Kidney (tissue), 14 donors: Measurements from ENCODE around the gene MLLT10. TPM values are rescaled to one million over a fixed set of nuclear protein-coding genes. Genes with fewer than 3 reads are reported as not detected.

Experiments used
- DNase-seq, 5 donors: peaks; one replicate each; pipeline ENCODE4 v3.0.0-alpha.2; 2013 to 2020
- FAIRE-seq: peaks from 2 replicates; lab custom pipeline; 2012; peaks lifted over from hg19 to GRCh38; lab: Jason Lieb, UNC
- H3K27ac ChIP-seq, 2 donors: one replicate each; pipeline ENCODE4 v1.7.0; 2013; ENCODE audit warnings: low read depth in 2 of 2, low read length in 2 of 2, inconsistent platforms in 1 of 2
- H3K27me3 ChIP-seq: one replicate; pipeline ENCODE4 v1.7.1; 2013; ENCODE audit warnings: low read length, inconsistent platforms; ENCODE audit not compliant: control insufficient read depth, insufficient read depth
- H3K36me3 ChIP-seq, 3 donors: one replicate each; pipeline versions ENCODE4 v1.7.0 to v1.7.1; 2013; ENCODE audit warnings: low read length in 3 of 3, control low read depth in 1 of 3, inconsistent platforms in 1 of 3; ENCODE audit not compliant: insufficient read depth in 3 of 3, control insufficient read depth in 2 of 3
- H3K4me1 ChIP-seq, 3 donors: one replicate each; pipeline versions ENCODE4 v1.7.0 to v1.7.1; 2013; ENCODE audit warnings: low read length in 3 of 3, inconsistent platforms in 1 of 3, low read depth in 1 of 3; ENCODE audit not compliant: control insufficient read depth in 2 of 3, insufficient read depth in 2 of 3
- H3K4me3 ChIP-seq, 3 donors: one replicate each; pipeline versions ENCODE4 v1.7.0 to v1.8.1; 2013; ENCODE audit warnings: low read length in 3 of 3, control low read depth in 1 of 3, inconsistent platforms in 1 of 3
- H3K9ac ChIP-seq, 3 donors: one replicate each; pipeline versions ENCODE4 v1.7.0 to v1.7.1; 2013; ENCODE audit warnings: low read length in 3 of 3, control low read depth in 1 of 3, inconsistent platforms in 1 of 3
- H3K9me3 ChIP-seq, 3 donors: one replicate each; pipeline versions ENCODE4 v1.7.0 to v1.7.1; 2013; ENCODE audit warnings: low read length in 3 of 3, control low read depth in 1 of 3, inconsistent platforms in 1 of 3; ENCODE audit not compliant: control insufficient read depth in 2 of 3, insufficient read depth in 1 of 3
- CTCF ChIP-seq: IDR thresholded peaks from 3 replicates; pipeline ENCODE4 v1.5.1; 2012; ENCODE audit warnings: mild to moderate bottlenecking, moderate library complexity, borderline replicate concordance; ENCODE audit not compliant: insufficient read depth; ENCODE audit errors: extremely low read depth
- intact Hi-C: fragments of 100-400 bp; cut with DNase I; formaldehyde crosslinking; loops from one replicate; pipeline ENCODE4 v1.11.1; 2022
- polyA plus RNA-seq: library from polyadenylated mRNA; stranded (reverse); fragments of 350-450 nt; fragmentation: Illumina TruSeq; extraction: RNeasy Lipid Tissue Mini Kit (QIAGEN cat#74804); gene quantifications from one replicate; pipeline ENCODE4 v1.2.3, GENCODE V29; 2014; ENCODE audit warnings: low read depth, low replicate concordance; ENCODE audit not compliant: insufficient read depth
- total RNA-seq: library from RNA; stranded (reverse); fragmentation: NEBNext Ultra II Directional; extraction: Animal tissue kit (Norgen Biotek cat#: 25700); gene quantifications from one replicate; pipeline ENCODE4 v1.2.1, GENCODE V29; 2021
- donor health status: control.
- donor health status: control.
- donor health status: control.
- donor health status: control.
- donor health status: control.
- donor health status: DM: yes; HTN: yes; CAD: no.
- donor health status: Normal renal cell carcinoma (clear cell type).

The MLLT10 gene
- total and polyA plus RNA-seq, 2 donors from 2014 or later = 11.0 to 54.2 TPM

GRCh38 chr10:21497177-21497807 is 36.7 kb upstream of the MLLT10 start:
- H3K9ac ChIP-seq = peak overlapping the region in 2 of 3 donors; percentile 0 to 37
- H3K4me1 ChIP-seq = peaks cover 0 to 7% (median 2%) of the 10 kb centered on the region in 3 donors
- H3K27ac ChIP-seq = peak overlapping the region; percentile 44 to 69
- DNase-seq (peak; percentile 93 to 97 (median 95)), FAIRE-seq (no peak)
- intact Hi-C loops = no loop called here
- peak overlapping the region; percentile 74 to 92 (median 90) for H3K4me3 ChIP-seq
- H3K9me3 ChIP-seq = no peaks in the 10 kb centered on the region
- TF ChIP-seq CTCF = no peak
- no peaks in the 10 kb centered on the region for H3K36me3 ChIP-seq
- no peaks in the 10 kb centered on the region for H3K27me3 ChIP-seq

DNA sequence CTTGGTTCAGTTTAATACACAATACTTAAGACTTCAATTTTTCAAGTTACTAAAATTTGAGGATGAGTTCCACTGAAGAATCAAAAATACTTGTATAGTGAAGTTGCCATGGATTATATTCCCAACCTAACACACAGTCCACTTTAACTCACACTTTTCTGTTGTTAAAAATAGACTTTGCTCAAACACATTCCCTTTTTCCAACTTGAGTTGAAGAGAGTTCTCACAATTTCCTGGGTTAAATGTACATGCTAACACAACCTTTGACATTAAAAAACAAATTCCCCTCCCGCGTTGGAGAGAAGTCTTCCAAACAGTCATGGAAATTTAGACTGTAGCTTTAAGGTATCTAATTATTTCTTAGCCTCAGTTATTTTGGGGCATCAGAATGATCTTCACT is 35.7 kb upstream of the MLLT10 start:
- TF ChIP-seq CTCF = no peak
- FAIRE-seq (no peak), DNase-seq (peak in 2 of 5 donors; percentile 49 to 53)
- H3K4me3 ChIP-seq = no peak overlapping the region
- no peaks in the 10 kb centered on the region for H3K9me3 ChIP-seq
- no peak overlapping the region for H3K27ac ChIP-seq
- peaks cover 2 to 9% (median 4%) of the 10 kb centered on the region in 3 donors for H3K4me1 ChIP-seq
- H3K9ac ChIP-seq = no peak overlapping the region
- H3K27me3 ChIP-seq = no peaks in the 10 kb centered on the region
- no peaks in the 10 kb centered on the region for H3K36me3 ChIP-seq
- intact Hi-C loops = no loop called here

GRCh38 chr10:21498986-21499385 is 35.0 kb upstream of the MLLT10 start:
- DNase-seq (peak in 2 of 5 donors; percentile 33 to 67), FAIRE-seq (no peak)
- Histone ChIP-seq H3K4me1 (peaks cover 4 to 12% (median 4%) of the 10 kb centered on the region in 3 donors), H3K36me3 (no peaks in the 10 kb centered on the region), H3K27ac (peak overlapping the region; percentile 59 to 78), H3K4me3 (peak overlapping the region; percentile 18 to 59 (median 27)), H3K9me3 (no peaks in the 10 kb centered on the region), H3K27me3 (no peaks in the 10 kb centered on the region), H3K9ac (peak overlapping the region in 1 of 3 donors; percentile 60)
- TF ChIP-seq CTCF = no peak
- intact Hi-C loops = no loop called here
